ENCODE measurements around the gene UQCC2.

DNA sequence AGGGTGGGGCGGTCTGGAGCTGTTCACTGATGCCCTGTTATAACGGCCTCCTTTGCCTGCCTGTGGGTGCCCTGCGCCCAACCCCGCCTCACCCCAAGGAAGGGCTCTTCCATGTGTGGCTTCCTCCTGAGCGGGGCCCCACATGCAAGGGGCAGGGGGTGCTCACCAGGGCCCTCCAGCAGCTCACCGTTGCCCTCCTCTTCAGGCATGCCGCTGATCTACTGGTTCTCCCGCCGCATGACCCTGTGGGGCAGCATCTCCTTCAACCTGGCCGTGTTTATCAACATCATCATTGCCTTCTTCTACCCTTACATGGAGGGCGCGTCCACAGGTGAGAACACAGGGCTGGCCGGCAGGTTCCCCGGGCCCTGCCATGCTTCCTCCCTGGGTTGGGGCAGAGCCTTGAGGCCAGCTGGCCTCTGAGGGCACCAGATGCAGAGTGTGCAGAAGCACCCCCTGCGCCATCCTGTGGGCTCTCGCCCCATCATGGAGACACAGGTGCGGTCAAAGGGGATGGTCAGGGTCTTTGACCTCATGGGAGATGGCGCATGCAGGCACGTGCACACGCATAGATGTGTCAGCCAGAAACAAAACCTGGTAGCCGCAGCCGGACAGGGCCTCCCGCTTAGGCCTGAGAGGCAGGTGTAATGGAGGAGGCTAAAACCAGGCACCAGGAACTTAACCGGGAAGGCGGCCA lies 22.9 kb downstream of the UQCC2 start:
- no peak for TF ChIP-seq POLR2A (IDR thresholded peaks at IDR 0.05)
- TF ChIP-seq, protein P1, sequence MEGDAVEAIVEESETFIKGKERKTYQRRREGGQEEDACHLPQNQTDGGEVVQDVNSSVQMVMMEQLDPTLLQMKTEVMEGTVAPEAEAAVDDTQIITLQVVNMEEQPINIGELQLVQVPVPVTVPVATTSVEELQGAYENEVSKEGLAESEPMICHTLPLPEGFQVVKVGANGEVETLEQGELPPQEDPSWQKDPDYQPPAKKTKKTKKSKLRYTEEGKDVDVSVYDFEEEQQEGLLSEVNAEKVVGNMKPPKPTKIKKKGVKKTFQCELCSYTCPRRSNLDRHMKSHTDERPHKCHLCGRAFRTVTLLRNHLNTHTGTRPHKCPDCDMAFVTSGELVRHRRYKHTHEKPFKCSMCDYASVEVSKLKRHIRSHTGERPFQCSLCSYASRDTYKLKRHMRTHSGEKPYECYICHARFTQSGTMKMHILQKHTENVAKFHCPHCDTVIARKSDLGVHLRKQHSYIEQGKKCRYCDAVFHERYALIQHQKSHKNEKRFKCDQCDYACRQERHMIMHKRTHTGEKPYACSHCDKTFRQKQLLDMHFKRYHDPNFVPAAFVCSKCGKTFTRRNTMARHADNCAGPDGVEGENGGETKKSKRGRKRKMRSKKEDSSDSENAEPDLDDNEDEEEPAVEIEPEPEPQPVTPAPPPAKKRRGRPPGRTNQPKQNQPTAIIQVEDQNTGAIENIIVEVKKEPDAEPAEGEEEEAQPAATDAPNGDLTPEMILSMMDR (IDR thresholded peaks at IDR 0.05), result no peak
